Measurements from ENCODE around the gene LHFPL3. TPM values are rescaled to one million over a fixed set of nuclear protein-coding genes. Genes with fewer than 3 reads are reported as not detected.

LHFPL3 gene
- total and polyA plus RNA-seq, 2 donors (not counting 3 experiments of a cell fraction or from before 2014, with no cell fraction given) = not detected

- Histone ChIP-seq H3K9me3 (replicated peaks; ENCODE audit: control insufficient read depth, insufficient read depth, low read length) (no peaks in the 10 kb centered on the region), H3K9ac (replicated peaks; ENCODE audit: extremely low read depth, insufficient read depth, low read length) (no peak overlapping the region), H3K4me2 (ENCODE audit: insufficient read depth, low read length) (no peak overlapping the region), H2AFZ (ENCODE audit: low read depth, low read length) (peak overlapping the region; percentile 29), H3K27me3 (ENCODE audit: control insufficient read depth in 2 of 2, insufficient read depth in 2 of 2, low read length in 2 of 2) (peaks cover 0 to 3% of the 10 kb centered on the region in 2 experiments), H3K4me3 (replicated peaks in 1 of 3; ENCODE audit: insufficient read depth in 1 of 3, low read depth in 1 of 3, low read length in 3 of 3) (no peak overlapping the region), H3K27ac (ENCODE audit: insufficient read depth, low read depth, low read length) (no peak overlapping the region), H4K20me1 (replicated peaks; ENCODE audit: control insufficient read depth, extremely low read depth, insufficient read depth, low read length) (no peaks in the 10 kb centered on the region), H3K9me1 (replicated peaks; ENCODE audit: control insufficient read depth, extremely low read depth, insufficient read depth, low read length) (no peaks in the 10 kb centered on the region), H3K4me1 (ENCODE audit: control insufficient read depth, extremely low read depth, insufficient read depth, low read length) (peaks cover 29% of the 10 kb centered on the region), H3K79me2 (ENCODE audit: control insufficient read depth, insufficient read depth, low read length) (no peaks in the 10 kb centered on the region), H3K36me3 (ENCODE audit: control insufficient read depth in 2 of 2, extremely low read depth in 1 of 2, insufficient read depth in 2 of 2, low read length in 2 of 2) (no peaks in the 10 kb centered on the region)
- ChIA-PET CTCF (interaction anchor here (1.4 to 1.6 kb wide), 2 partner anchors 10 to 89 kb away, joined by 3 read pairs; no protein-coding TSS in a partner anchor), POLR2A (no interaction called here)
- TF ChIP-seq MYC (IDR thresholded peaks at IDR 0.05; ENCODE audit: low read depth, low read length) = no peak
- TF ChIP-seq, protein P1, sequence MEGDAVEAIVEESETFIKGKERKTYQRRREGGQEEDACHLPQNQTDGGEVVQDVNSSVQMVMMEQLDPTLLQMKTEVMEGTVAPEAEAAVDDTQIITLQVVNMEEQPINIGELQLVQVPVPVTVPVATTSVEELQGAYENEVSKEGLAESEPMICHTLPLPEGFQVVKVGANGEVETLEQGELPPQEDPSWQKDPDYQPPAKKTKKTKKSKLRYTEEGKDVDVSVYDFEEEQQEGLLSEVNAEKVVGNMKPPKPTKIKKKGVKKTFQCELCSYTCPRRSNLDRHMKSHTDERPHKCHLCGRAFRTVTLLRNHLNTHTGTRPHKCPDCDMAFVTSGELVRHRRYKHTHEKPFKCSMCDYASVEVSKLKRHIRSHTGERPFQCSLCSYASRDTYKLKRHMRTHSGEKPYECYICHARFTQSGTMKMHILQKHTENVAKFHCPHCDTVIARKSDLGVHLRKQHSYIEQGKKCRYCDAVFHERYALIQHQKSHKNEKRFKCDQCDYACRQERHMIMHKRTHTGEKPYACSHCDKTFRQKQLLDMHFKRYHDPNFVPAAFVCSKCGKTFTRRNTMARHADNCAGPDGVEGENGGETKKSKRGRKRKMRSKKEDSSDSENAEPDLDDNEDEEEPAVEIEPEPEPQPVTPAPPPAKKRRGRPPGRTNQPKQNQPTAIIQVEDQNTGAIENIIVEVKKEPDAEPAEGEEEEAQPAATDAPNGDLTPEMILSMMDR (IDR thresholded peaks at IDR 0.05; ENCODE audit: extremely low read depth in 1 of 2, insufficient read depth in 1 of 2, low read depth in 1 of 2, low read length in 2 of 2) = no peak
- TF ChIP-seq MAX (IDR thresholded peaks at IDR 0.05; ENCODE audit: insufficient read depth, insufficient read length) = no peak
- no peak for TF ChIP-seq FOS (IDR thresholded peaks at IDR 0.05; ENCODE audit: borderline replicate concordance, insufficient read depth, low read length)
- no peak for TF ChIP-seq POLR2A (IDR thresholded peaks at IDR 0.05; ENCODE audit: low read depth, low read length)
- TF ChIP-seq EZH2 (IDR thresholded peaks at IDR 0.05; ENCODE audit: borderline replicate concordance, low read depth, low read length, severe bottlenecking) = no peak
- no peak for TF ChIP-seq POLR2AphosphoS5 (IDR thresholded peaks at IDR 0.05; ENCODE audit: insufficient read depth, low read depth, low read length)
- no peak for TF ChIP-seq JUN (IDR thresholded peaks at IDR 0.05; ENCODE audit: borderline replicate concordance, insufficient read depth, insufficient read length, low read depth)
- TF ChIP-seq GATA2 (IDR thresholded peaks at IDR 0.05; ENCODE audit: insufficient read depth, insufficient read length, low read depth, low read length) = no peak
- BruUV-seq (replicated peaks) = no TSS peak
- FAIRE-seq (no peak), DNase-seq (ENCODE audit: low read depth, low spot score) (no peak)
- intact Hi-C loops (cut with micrococcal nuclease) = no loop called here
- dilution Hi-C loops (cut with MboI; ENCODE audit: extremely low pct_ligation_motif_present, low sequenced_read_pairs) = no loop called here
Measured at GRCh38 chr7:104795086-104795485, 466.7 kb downstream of the LHFPL3 start.

Measured in endothelial cell of umbilical vein (primary cell).